ENCODE data around the gene SMYD3. TPM values are rescaled to one million over a fixed set of nuclear protein-coding genes. Genes with fewer than 3 reads are reported as not detected.

The SMYD3 gene
- total RNA-seq, 5 donors from 2014 or later (not counting 1 experiment from before 2014, with no cell fraction given), result 17.7 to 37.8 (median 21.9) TPM

GRCh38 chr1:245894843-245895242, 612.2 kb downstream of the SMYD3 start:
- Mint-ChIP-seq H3K36me3 (peaks cover 53% of the 10 kb centered on the region), H3K9me3 (peaks cover 0 to 19% (median 6%) of the 10 kb centered on the region in 3 donors), H3K4me3 (no peak overlapping the region), H3K4me1 (no peaks in the 10 kb centered on the region), H3K27me3 (no peaks in the 10 kb centered on the region), H3K27ac (no peak overlapping the region)
- Histone ChIP-seq H3K27me3 (replicated peaks in 1 of 2; ENCODE audit: control insufficient read depth in 2 of 2, extremely low read depth in 1 of 2, insufficient read depth in 2 of 2, low read length in 1 of 2) (no peaks in the 10 kb centered on the region), H3K36me3 (ENCODE audit: control insufficient read depth in 2 of 2, extremely low read depth in 1 of 2, insufficient read depth in 1 of 2, low read length in 1 of 2) (peaks cover 0 to 3% of the 10 kb centered on the region in 2 donors), H3K4me3 (ENCODE audit: control insufficient read depth in 1 of 2, extremely low read depth in 1 of 2, low read length in 1 of 2) (no peak overlapping the region), H3K9me3 (no peaks in the 10 kb centered on the region), H3K4me1 (ENCODE audit: control insufficient read depth in 1 of 2, extremely low read depth in 1 of 2, insufficient read depth in 2 of 2, low read length in 2 of 2) (no peaks in the 10 kb centered on the region), H3K27ac (ENCODE audit: low read length) (no peak overlapping the region)
- ChIA-PET CTCF (no interaction called here), POLR2A (no interaction called here)
- no peak for ATAC-seq (replicated peaks in 1 of 4)
- no peak for DNase-seq
- WGBS (ENCODE audit: insufficient coverage), result 83% methylated on average over 2 of the region's 7 CpGs

GRCh38 chr1:245893025-245893424, 614.1 kb downstream of the SMYD3 start:
- H3K27me3 ChIP-seq (replicated peaks in 1 of 2; ENCODE audit: control insufficient read depth in 2 of 2, extremely low read depth in 1 of 2, insufficient read depth in 2 of 2, low read length in 1 of 2), result no peaks in the 10 kb centered on the region
- H3K36me3 ChIP-seq (ENCODE audit: control insufficient read depth in 2 of 2, extremely low read depth in 1 of 2, insufficient read depth in 1 of 2, low read length in 1 of 2), result peaks cover 0 to 3% of the 10 kb centered on the region in 2 donors
- no peaks in the 10 kb centered on the region for H3K9me3 ChIP-seq
- no peak overlapping the region for H3K27ac Mint-ChIP-seq
- WGBS (ENCODE audit: insufficient coverage), result no CpG with 5 or more reads among the region's 1 CpG
- H3K9me3 Mint-ChIP-seq, result peaks cover 0 to 22% (median 6%) of the 10 kb centered on the region in 3 donors
- no peaks in the 10 kb centered on the region for H3K4me1 Mint-ChIP-seq
- no peak overlapping the region for H3K4me3 Mint-ChIP-seq
- no peak overlapping the region for H3K4me3 ChIP-seq (ENCODE audit: control insufficient read depth in 1 of 2, extremely low read depth in 1 of 2, low read length in 1 of 2)
- ATAC-seq (replicated peaks in 1 of 4), result no peak
- no peaks in the 10 kb centered on the region for H3K27me3 Mint-ChIP-seq
- no peaks in the 10 kb centered on the region for H3K4me1 ChIP-seq (ENCODE audit: control insufficient read depth in 1 of 2, extremely low read depth in 1 of 2, insufficient read depth in 2 of 2, low read length in 2 of 2)
- POLR2A ChIA-PET, result no interaction called here
- peaks cover 46% of the 10 kb centered on the region for H3K36me3 Mint-ChIP-seq
- CTCF ChIA-PET, result no interaction called here
- H3K27ac ChIP-seq (ENCODE audit: low read length), result no peak overlapping the region
- no peak for DNase-seq

GRCh38 chr1:245888809-245889208, 618.3 kb downstream of the SMYD3 start:
- DNase-seq (peak in 10 of 35 experiments; percentile 3 to 55 (median 6)), ATAC-seq (replicated peaks in 1 of 4) (no peak)
- H3K4me1 ChIP-seq (ENCODE audit: control insufficient read depth in 1 of 2, extremely low read depth in 1 of 2, insufficient read depth in 2 of 2, low read length in 2 of 2), result no peaks in the 10 kb centered on the region
- Mint-ChIP-seq H3K4me1 (no peaks in the 10 kb centered on the region), H3K4me3 (no peak overlapping the region), H3K9me3 (peaks cover 3 to 14% (median 5%) of the 10 kb centered on the region in 3 donors), H3K27ac (no peak overlapping the region), H3K27me3 (no peaks in the 10 kb centered on the region), H3K36me3 (peaks cover 50% of the 10 kb centered on the region)
- H3K27me3 ChIP-seq (replicated peaks in 1 of 2; ENCODE audit: control insufficient read depth in 2 of 2, extremely low read depth in 1 of 2, insufficient read depth in 2 of 2, low read length in 1 of 2), result no peaks in the 10 kb centered on the region
- H3K9me3 ChIP-seq, result no peaks in the 10 kb centered on the region
- POLR2A ChIA-PET, result interaction anchor here (0.5 to 0.6 kb wide), 2 partner anchors 15 to 383 kb away, joined by 3 to 4 read pairs; no protein-coding TSS in a partner anchor
- no peak overlapping the region for H3K27ac ChIP-seq (ENCODE audit: low read length)
- no CpG with 5 or more reads among the region's 2 CpGs for WGBS (ENCODE audit: insufficient coverage)
- CTCF ChIA-PET, result interaction anchor here (0.6 to 2.2 kb wide), 11 partner anchors 11 to 736 kb away, joined by 3 to 25 read pairs (median 3); no protein-coding TSS in a partner anchor
- no peak overlapping the region for H3K4me3 ChIP-seq (ENCODE audit: control insufficient read depth in 1 of 2, extremely low read depth in 1 of 2, low read length in 1 of 2)
- no peaks in the 10 kb centered on the region for H3K36me3 ChIP-seq (ENCODE audit: control insufficient read depth in 2 of 2, extremely low read depth in 1 of 2, insufficient read depth in 1 of 2, low read length in 1 of 2)

- Mint-ChIP-seq H3K9me3 (peaks cover 0 to 5% (median 3%) of the 10 kb centered on the region in 3 donors), H3K4me1 (no peaks in the 10 kb centered on the region), H3K27me3 (no peaks in the 10 kb centered on the region), H3K36me3 (peaks cover 42% of the 10 kb centered on the region), H3K4me3 (no peak overlapping the region), H3K27ac (no peak overlapping the region)
- Histone ChIP-seq H3K9me3 (no peaks in the 10 kb centered on the region), H3K27me3 (replicated peaks in 1 of 2; ENCODE audit: control insufficient read depth in 2 of 2, extremely low read depth in 1 of 2, insufficient read depth in 2 of 2, low read length in 1 of 2) (no peaks in the 10 kb centered on the region), H3K4me1 (ENCODE audit: control insufficient read depth in 1 of 2, extremely low read depth in 1 of 2, insufficient read depth in 2 of 2, low read length in 2 of 2) (no peaks in the 10 kb centered on the region), H3K27ac (ENCODE audit: low read length) (no peak overlapping the region), H3K36me3 (ENCODE audit: control insufficient read depth in 2 of 2, extremely low read depth in 1 of 2, insufficient read depth in 1 of 2, low read length in 1 of 2) (no peaks in the 10 kb centered on the region), H3K4me3 (ENCODE audit: control insufficient read depth in 1 of 2, extremely low read depth in 1 of 2, low read length in 1 of 2) (no peak overlapping the region)
- ATAC-seq (replicated peaks in 1 of 4) (no peak), DNase-seq (no peak)
- WGBS (ENCODE audit: insufficient coverage), result no CpG with 5 or more reads among the region's 1 CpG
- ChIA-PET POLR2A (no interaction called here), CTCF (interaction anchor here (1.5 to 2.2 kb wide), 3 partner anchors 117 to 735 kb away, joined by 4 to 25 read pairs (median 7); no protein-coding TSS in a partner anchor)
Measured at GRCh38 chr1:245887829-245888228, 619.2 kb downstream of the SMYD3 start.

GRCh38 chr1:245881767-245882391, 625.2 kb downstream of the SMYD3 start:
- Histone ChIP-seq H3K9me3 (no peaks in the 10 kb centered on the region), H3K4me1 (ENCODE audit: control insufficient read depth in 1 of 2, extremely low read depth in 1 of 2, insufficient read depth in 2 of 2, low read length in 2 of 2) (no peaks in the 10 kb centered on the region), H3K27me3 (replicated peaks in 1 of 2; ENCODE audit: control insufficient read depth in 2 of 2, extremely low read depth in 1 of 2, insufficient read depth in 2 of 2, low read length in 1 of 2) (no peaks in the 10 kb centered on the region), H3K36me3 (ENCODE audit: control insufficient read depth in 2 of 2, extremely low read depth in 1 of 2, insufficient read depth in 1 of 2, low read length in 1 of 2) (no peaks in the 10 kb centered on the region), H3K27ac (ENCODE audit: low read length) (no peak overlapping the region), H3K4me3 (ENCODE audit: control insufficient read depth in 1 of 2, extremely low read depth in 1 of 2, low read length in 1 of 2) (no peak overlapping the region)
- Mint-ChIP-seq H3K27ac (no peak overlapping the region), H3K4me3 (no peak overlapping the region), H3K36me3 (peaks cover 25% of the 10 kb centered on the region), H3K9me3 (peaks cover 0 to 3% (median 0%) of the 10 kb centered on the region in 3 donors), H3K27me3 (no peaks in the 10 kb centered on the region), H3K4me1 (no peaks in the 10 kb centered on the region)
- CTCF ChIA-PET, result interaction anchor here in 1 of 2 donors (0.9 kb wide), 1 partner anchor 14 kb away, joined by 5 read pairs; no protein-coding TSS in a partner anchor
- ATAC-seq (replicated peaks in 1 of 4) (no peak), DNase-seq (no peak)
- POLR2A ChIA-PET, result no interaction called here
- 93% methylated on average over 8 of the region's 10 CpGs for WGBS (ENCODE audit: insufficient coverage)

GRCh38 chr1:245880754-245881403, 626.2 kb downstream of the SMYD3 start:
- H3K27me3 Mint-ChIP-seq, result no peaks in the 10 kb centered on the region

More at GRCh38 chr1:245880754-245881403, 626.2 kb downstream of the SMYD3 start:
- Mint-ChIP-seq H3K4me3 (no peak overlapping the region), H3K9me3 (peaks cover 0 to 3% (median 0%) of the 10 kb centered on the region in 3 donors), H3K27ac (no peak overlapping the region), H3K36me3 (peaks cover 27% of the 10 kb centered on the region), H3K4me1 (no peaks in the 10 kb centered on the region)
- DNase-seq, result no peak
- no peaks in the 10 kb centered on the region for H3K27me3 ChIP-seq (replicated peaks in 1 of 2; ENCODE audit: control insufficient read depth in 2 of 2, extremely low read depth in 1 of 2, insufficient read depth in 2 of 2, low read length in 1 of 2)
- H3K36me3 ChIP-seq (ENCODE audit: control insufficient read depth in 2 of 2, extremely low read depth in 1 of 2, insufficient read depth in 1 of 2, low read length in 1 of 2), result no peaks in the 10 kb centered on the region
- H3K9me3 ChIP-seq, result no peaks in the 10 kb centered on the region
- H3K4me1 ChIP-seq (ENCODE audit: control insufficient read depth in 1 of 2, extremely low read depth in 1 of 2, insufficient read depth in 2 of 2, low read length in 2 of 2), result no peaks in the 10 kb centered on the region
- 100% methylated on average over 3 of the region's 3 CpGs for WGBS (ENCODE audit: insufficient coverage)
- H3K4me3 ChIP-seq (ENCODE audit: control insufficient read depth in 1 of 2, extremely low read depth in 1 of 2, low read length in 1 of 2), result no peak overlapping the region
- no peak overlapping the region for H3K27ac ChIP-seq (ENCODE audit: low read length)
- ATAC-seq (replicated peaks in 1 of 4), result no peak
- ChIA-PET CTCF (interaction anchor here in 1 of 2 donors (0.9 kb wide), 1 partner anchor 343 kb away, joined by 3 read pairs; no protein-coding TSS in a partner anchor), POLR2A (no interaction called here)
